ENCODE data around the gene IPPK.

Gene IPPK

GRCh38 chr9:92686954-92687353, 17.0 kb upstream of the IPPK start:
- DNase-seq, result no peak

DNA sequence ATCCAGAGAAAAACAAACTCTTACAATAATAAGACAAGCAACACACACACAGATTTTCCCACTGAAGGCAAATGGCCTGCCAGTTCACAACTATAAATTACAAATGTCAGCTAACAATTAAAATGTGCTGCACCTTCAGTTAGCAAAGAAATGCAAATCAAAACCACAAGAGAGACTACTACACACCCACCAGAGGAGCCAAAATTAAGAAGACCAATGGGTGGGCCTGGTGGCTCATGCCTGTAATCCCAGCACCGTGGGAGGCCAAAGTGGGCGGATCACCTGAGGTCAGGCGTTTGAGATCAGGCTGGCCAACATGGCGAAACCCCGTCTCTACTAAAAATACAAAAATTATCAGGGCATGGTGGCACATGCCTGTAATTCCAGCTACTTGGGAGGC, 15.1 kb upstream of the IPPK start:
- DNase-seq, result no peak

DNA sequence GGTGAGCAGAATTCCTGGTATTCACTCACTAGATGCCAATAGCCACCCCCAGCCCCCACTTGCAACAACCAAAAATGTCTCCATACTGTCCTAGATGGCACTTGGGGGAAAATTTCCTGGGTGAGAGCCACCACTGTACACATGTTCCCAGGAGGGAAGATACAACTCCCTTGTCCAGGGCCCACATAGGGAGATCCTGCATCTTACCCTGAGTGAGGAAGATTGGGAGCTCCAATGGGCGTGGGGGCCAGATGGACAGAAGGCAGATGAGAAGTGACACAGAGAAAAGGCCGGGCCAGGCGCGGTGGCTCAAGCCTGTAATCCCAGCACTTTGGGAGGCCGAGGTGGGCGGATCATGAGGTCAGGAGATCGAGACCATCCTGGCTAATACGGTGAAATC, 12.3 kb upstream of the IPPK start:
- no peak for DNase-seq

DNA sequence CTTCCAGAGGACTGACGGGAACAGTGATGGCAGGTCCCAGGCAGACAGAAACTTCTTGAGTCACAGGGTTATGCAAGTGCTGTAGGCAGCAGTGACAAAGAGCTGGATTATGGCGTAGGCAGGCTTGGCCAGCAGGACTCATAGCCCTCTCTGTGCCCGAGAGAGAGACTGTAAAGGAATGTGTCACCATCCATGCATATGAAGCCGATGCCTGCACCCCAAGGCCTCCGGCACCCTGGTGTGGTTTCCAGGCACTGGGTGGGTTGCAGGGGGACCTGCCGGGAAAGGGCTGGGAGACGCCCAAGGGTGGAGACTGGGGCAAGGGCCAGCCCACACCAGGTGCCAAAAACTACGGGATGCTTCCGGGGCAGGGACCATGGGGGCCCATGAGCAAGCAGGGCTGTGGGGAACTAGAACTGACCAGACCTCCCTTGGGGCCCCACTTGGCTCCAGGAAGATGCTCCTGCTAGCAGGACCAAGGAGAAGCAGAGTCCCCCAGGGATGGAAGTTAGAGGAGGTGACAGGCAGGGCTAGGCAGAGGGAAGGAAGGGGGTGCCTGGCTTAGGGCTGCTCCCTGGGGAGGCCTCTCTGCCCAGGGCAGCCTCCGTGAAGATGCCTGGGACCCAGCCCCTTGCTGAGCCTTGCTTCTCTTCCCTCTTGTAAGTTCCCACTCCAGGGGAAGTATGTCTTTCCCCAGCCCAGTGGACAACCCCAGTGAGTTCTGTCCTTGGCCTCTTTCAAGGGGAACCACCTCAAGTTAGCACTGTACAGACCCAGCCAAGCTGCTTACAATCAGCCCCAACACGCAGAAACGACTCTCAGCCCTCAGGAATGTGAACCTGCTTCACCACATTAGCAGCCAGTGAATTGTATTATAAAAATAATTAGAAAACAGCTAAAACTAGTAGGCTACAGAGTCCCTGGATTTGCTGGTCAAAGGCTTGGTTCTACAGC, 10.5 kb upstream of the IPPK start:
- DNase-seq, result no peak

- no peak for DNase-seq
Observed at GRCh38 chr9:92679413-92680165, 9.7 kb upstream of the IPPK start.

- no peak for DNase-seq
Observed at GRCh38 chr9:92671323-92671722, 1.4 kb upstream of the IPPK start.

DNA sequence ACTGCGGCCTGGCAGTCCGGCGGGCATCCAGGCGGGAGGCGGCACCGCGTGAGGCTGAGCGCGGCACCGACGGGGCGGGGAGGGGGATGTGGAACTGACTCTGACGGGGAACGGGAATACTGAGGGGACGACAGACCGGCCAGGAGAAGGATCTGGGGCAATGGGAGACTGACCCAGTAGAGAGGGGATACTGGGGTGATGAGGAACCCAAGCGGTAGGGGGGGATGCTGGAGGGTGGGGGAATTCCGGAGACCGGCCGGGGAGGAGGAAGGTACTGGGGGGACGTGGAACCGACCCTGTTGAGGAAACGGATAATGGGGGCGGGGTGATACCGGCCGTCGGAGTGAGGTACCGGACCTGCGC, 423 bp downstream of the IPPK start:
- peak in 1 of 2 donors; percentile 31 for DNase-seq

- peak; percentile 52 to 55 for DNase-seq
Observed at GRCh38 chr9:92668746-92669526, 995 bp downstream of the IPPK start.

- DNase-seq, result no peak
Observed at GRCh38 chr9:92666912-92667532, 2.9 kb downstream of the IPPK start.

- no peak for DNase-seq
Observed at GRCh38 chr9:92666236-92666635, 3.7 kb downstream of the IPPK start.

DNA sequence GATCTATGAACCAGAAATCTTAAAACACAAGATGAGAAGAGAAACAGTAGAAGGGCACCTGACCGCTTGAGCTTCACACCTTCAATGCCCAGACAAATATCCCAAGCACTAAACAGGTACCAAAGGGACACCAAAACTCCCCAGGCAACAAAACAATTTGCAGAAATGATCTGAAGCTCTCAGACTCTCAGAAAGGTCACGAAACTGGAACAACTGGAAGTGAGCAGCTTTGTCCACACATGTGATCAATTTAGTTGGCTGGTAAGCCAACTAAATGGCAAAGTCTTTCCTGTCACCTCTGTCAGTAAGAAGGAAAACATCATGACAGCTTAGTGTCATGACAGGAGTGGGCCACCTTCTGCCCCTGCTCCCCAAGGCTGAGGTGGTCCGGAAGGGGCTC, 4.1 kb downstream of the IPPK start:
- DNase-seq, result no peak

DNA sequence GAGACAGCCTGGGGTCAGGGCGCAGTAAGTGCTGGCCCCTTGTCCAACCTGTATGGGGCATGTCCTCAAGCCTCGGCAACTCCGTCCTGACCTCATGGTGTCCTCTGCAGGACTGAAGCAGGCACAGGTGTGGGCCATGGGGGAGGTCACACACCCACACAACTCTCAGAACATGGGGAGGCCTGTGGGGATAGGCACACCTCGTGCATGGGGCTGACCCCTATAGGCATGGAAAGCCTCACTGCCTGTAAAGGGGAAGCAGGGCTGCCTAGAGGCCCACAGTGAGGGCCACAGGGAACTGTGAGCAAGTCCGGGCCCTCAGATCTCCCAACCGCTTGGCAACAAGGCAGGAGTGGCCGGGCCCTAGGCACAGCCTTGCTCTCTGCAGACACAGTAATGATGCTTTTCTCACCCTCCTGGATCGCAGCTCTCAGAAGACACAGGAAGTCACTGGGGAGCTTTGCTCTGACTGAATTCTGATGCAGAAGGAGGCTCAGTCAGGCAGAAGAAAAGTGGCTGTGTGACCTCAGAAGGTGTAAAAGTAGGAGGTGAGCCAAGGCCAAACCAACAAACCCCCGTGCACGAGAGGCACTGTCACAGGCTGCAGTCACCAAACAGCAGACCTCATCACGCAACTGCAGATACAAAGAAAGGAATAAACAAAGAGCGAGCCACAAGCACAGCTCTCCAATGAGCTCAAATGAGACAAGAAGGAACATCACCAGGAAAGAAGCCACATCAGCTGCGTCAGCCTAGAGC, 5.4 kb downstream of the IPPK start:
- DNase-seq, result no peak

DNA sequence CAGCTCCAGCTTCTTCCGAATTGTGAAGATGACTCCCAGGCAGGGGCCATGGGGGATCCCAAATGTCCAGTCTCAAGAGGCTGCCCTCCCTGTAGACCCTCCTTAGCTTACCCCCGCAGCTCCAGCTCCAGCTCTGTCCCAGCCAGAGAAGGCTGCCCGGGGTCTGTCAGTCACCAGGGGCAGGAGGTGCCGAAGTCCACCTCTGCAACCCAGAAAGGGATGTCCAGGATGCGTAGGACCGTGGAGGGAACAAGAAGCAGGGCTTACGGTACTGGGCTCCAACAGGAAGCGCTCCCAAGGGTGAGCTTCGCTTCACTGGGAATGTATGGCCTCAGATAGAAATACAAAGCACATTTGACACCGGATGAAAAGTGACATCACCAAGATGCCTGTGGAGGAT, 6.0 kb downstream of the IPPK start:
- no peak for DNase-seq

- no peak for DNase-seq
Observed at GRCh38 chr9:92663126-92663525, 6.8 kb downstream of the IPPK start.

GRCh38 chr9:92661743-92662142, 8.2 kb downstream of the IPPK start:
- DNase-seq, result no peak

- DNase-seq, result no peak
Observed at GRCh38 chr9:92661127-92661526, 8.8 kb downstream of the IPPK start.

DNA sequence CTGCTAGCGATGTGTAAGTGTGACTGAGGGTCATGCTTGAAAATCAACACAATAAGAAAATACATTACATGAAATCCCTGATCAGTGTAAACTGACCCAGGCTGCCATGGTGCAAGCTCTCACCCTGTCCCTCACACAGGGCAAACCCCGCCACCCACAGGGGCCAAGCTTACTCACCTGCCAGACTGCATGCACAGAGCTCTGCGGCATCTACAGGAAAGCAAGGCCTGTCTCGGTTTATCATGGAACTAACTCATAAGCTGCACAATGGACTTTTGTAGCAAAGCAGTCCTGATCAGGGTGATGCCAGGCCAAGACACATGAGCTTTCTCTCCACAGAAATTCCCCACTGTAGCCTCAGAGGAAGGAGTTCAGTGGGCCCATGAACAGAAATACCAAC, 9.7 kb downstream of the IPPK start:
- DNase-seq, result no peak

DNA sequence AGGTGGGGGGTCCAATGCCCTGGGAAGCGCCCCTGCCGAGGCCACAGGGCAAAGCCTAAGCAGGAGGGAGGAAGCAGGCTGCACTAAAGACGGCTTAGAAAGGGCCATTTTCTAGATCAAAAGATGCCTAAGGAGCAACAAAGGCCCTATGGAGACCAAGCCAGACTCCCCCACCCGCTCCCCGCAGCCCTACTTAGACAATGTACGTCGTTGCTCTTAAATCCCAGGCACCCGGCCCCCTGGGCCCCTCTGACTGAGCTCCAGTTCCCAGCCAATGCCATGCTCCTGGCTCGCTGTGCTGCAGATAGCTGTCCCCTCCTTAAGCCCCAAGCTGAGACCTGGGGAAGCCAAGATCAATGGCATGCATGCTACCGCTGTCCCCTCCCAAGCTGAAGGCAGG, 10.3 kb downstream of the IPPK start:
- DNase-seq, result no peak

- DNase-seq, result no peak
Observed at GRCh38 chr9:92658611-92659010, 11.3 kb downstream of the IPPK start.

- DNase-seq, result no peak
Observed at GRCh38 chr9:92658176-92658575, 11.8 kb downstream of the IPPK start.

DNA sequence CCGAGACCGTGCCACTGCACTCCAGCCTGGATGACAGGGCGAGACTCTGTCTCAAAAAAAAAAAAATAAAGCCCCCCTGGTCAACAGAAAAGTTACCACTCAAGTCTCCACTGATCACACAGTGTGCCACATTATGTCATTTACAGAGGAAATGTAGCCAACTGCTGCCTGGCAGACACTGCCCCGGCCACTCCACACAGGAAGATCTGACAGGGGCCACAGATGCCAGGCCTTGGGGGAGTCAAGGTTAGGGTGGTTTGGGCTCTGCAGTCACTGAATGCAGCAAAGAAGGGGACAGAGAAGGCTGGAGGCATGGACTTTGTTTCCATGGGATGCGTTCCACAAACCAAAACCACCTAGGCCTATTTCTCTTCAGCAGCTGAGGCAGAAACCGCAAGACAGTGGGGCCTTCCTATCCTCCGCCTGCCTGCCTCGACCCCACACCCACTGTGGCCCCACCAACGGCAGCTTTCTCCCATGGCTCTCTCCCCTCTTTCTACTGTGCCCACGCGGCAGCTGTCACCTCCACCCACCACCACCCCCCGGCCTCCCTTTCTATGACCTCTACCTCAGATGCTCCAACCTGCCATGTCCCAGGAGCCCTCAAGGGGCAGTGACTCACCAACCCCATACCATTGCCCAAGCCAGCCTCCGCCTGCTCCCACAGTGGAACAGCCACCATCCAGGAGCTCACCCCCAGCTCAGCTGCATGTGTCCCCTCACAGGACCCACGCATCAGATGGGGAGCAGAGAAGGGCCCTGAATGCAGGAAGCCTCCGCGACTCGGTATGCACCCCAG, 12.4 kb downstream of the IPPK start:
- DNase-seq, result no peak
